ENCODE results near the gene GDPD5. TPM values are rescaled to one million over a fixed set of nuclear protein-coding genes. Genes with fewer than 3 reads are reported as not detected.

Gene GDPD5
- polyA plus RNA-seq, 1 experiment, result 1.4 TPM

GRCh38 chr11:75518204-75518549, 7.6 kb downstream of the GDPD5 start:
- POLR2A ChIA-PET, result interaction anchor here (0.7 kb wide), 1 partner anchor 56 kb away, joined by 3 read pairs; no protein-coding TSS in a partner anchor
- no peak for DNase-seq (ENCODE audit: low read depth, low spot score)
- Histone ChIP-seq H3K9me3 (ENCODE audit: control insufficient read depth, insufficient read depth, low read length) (peaks cover 7% of the 10 kb centered on the region), H3K27ac (ENCODE audit: low read depth, low read length) (no peak overlapping the region), H3K27me3 (ENCODE audit: control insufficient read depth, insufficient read depth, low read length) (peaks cover 2% of the 10 kb centered on the region), H3K4me3 (ENCODE audit: low read depth, low read length) (no peak overlapping the region)
- CTCF ChIA-PET, result interaction anchor here (1.2 kb wide), 1 partner anchor 129 kb away, joined by 3 read pairs; no protein-coding TSS in a partner anchor
- no peak for TF ChIP-seq CTCF (IDR thresholded peaks at IDR 0.05; ENCODE audit: low read depth, low read length)

GRCh38 chr11:75516886-75517285, 8.9 kb downstream of the GDPD5 start:
- Histone ChIP-seq H3K4me3 (ENCODE audit: low read depth, low read length) (no peak overlapping the region), H3K27me3 (ENCODE audit: control insufficient read depth, insufficient read depth, low read length) (peaks cover 3% of the 10 kb centered on the region), H3K27ac (ENCODE audit: low read depth, low read length) (no peak overlapping the region), H3K9me3 (ENCODE audit: control insufficient read depth, insufficient read depth, low read length) (peaks cover 7% of the 10 kb centered on the region)
- CTCF ChIA-PET, result interaction anchor here (1.7 kb wide), 1 partner anchor 9 kb away, joined by 6 read pairs; the partner anchor contains the start of gene GDPD5
- POLR2A ChIA-PET, result no interaction called here
- no peak for TF ChIP-seq CTCF (IDR thresholded peaks at IDR 0.05; ENCODE audit: low read depth, low read length)
- no peak for DNase-seq (ENCODE audit: low read depth, low spot score)

- Histone ChIP-seq H3K4me3 (ENCODE audit: low read depth, low read length) (no peak overlapping the region), H3K9me3 (ENCODE audit: control insufficient read depth, insufficient read depth, low read length) (peaks cover 7% of the 10 kb centered on the region), H3K27me3 (ENCODE audit: control insufficient read depth, insufficient read depth, low read length) (peaks cover 6% of the 10 kb centered on the region), H3K27ac (ENCODE audit: low read depth, low read length) (no peak overlapping the region)
- ChIA-PET POLR2A (no interaction called here), CTCF (interaction anchor here (1.1 to 1.7 kb wide), 2 partner anchors 10 to 17 kb away, joined by 3 to 6 read pairs; partner anchors contain the start of gene GDPD5)
- no peak for TF ChIP-seq CTCF (IDR thresholded peaks at IDR 0.05; ENCODE audit: low read depth, low read length)
- no peak for DNase-seq (ENCODE audit: low read depth, low spot score)
Measured at GRCh38 chr11:75516140-75516539, 9.6 kb downstream of the GDPD5 start.

GRCh38 chr11:75514596-75514995, 11.1 kb downstream of the GDPD5 start:
- no peak overlapping the region for H3K27ac ChIP-seq (ENCODE audit: low read depth, low read length)
- H3K9me3 ChIP-seq (ENCODE audit: control insufficient read depth, insufficient read depth, low read length), result peaks cover 7% of the 10 kb centered on the region
- peaks cover 9% of the 10 kb centered on the region for H3K27me3 ChIP-seq (ENCODE audit: control insufficient read depth, insufficient read depth, low read length)
- TF ChIP-seq CTCF (IDR thresholded peaks at IDR 0.05; ENCODE audit: low read depth, low read length), result no peak
- H3K4me3 ChIP-seq (ENCODE audit: low read depth, low read length), result no peak overlapping the region
- DNase-seq (ENCODE audit: low read depth, low spot score), result no peak
- ChIA-PET CTCF (interaction anchor here (0.8 kb wide), 1 partner anchor 68 kb away, joined by 4 read pairs; no protein-coding TSS in a partner anchor), POLR2A (no interaction called here)

GRCh38 chr11:75513250-75513649, 12.5 kb downstream of the GDPD5 start:
- Histone ChIP-seq H3K9me3 (ENCODE audit: control insufficient read depth, insufficient read depth, low read length) (peaks cover 7% of the 10 kb centered on the region), H3K4me3 (ENCODE audit: low read depth, low read length) (no peak overlapping the region), H3K27me3 (ENCODE audit: control insufficient read depth, insufficient read depth, low read length) (peaks cover 14% of the 10 kb centered on the region), H3K27ac (ENCODE audit: low read depth, low read length) (no peak overlapping the region)
- POLR2A ChIA-PET, result no interaction called here
- CTCF ChIA-PET, result no interaction called here
- DNase-seq (ENCODE audit: low read depth, low spot score), result no peak
- TF ChIP-seq CTCF (IDR thresholded peaks at IDR 0.05; ENCODE audit: low read depth, low read length), result no peak
